B cell (primary cell): ENCODE results near the gene RAB11FIP2. TPM values are rescaled to one million over a fixed set of nuclear protein-coding genes. Genes with fewer than 3 reads are reported as not detected.

Experiments
- ATAC-seq: fragments of 200-7000 bp; cut with Tn5 transposase; one replicate; pipeline ENCODE4 v1.10.0; 2021; ENCODE audit warnings: low read depth, mild to moderate bottlenecking, moderate number of reproducible peaks, moderate library complexity
- CTCF ChIA-PET: fragments of 350-600 bp; sonication (Branson Sonifier 250); formaldehyde crosslinking; loops from one replicate; lab custom pipeline; 2021; ENCODE audit warnings: antibody characterized with exemption, inconsistent platforms; lab: Charles Lee
- POLR2A ChIA-PET: fragments of 350-600 bp; sonication (Branson Sonifier 250); formaldehyde crosslinking; loops from one replicate; lab custom pipeline; 2021; ENCODE audit warnings: antibody characterized with exemption; lab: Charles Lee
- DNase-seq: peaks from one replicate; pipeline ENCODE4 v3.0.0; 2013
- H2AFZ ChIP-seq: 2 replicates; pipeline ENCODE4 v1.6.1; 2012; ENCODE audit warnings: mild to moderate bottlenecking, low read depth, low read length; ENCODE audit not compliant: insufficient read depth, poor library complexity, severe bottlenecking
- H3K27ac ChIP-seq, 2 donors: 1 replicate in 1 of 2; 2 replicates in 1 of 2; pipeline ENCODE4 v1.5.1; 2012 to 2013; ENCODE audit warnings: low read length in 2 of 2, mild to moderate bottlenecking in 2 of 2, moderate library complexity in 1 of 2
- H3K27me3 ChIP-seq, 4 experiments: fragments of 200-600 bp in 1 of 4; sonication (generic) in 1 of 4; replicated peaks in 1 of 4; 1 replicate in 2 of 4; 2 replicates in 2 of 4; pipeline versions ENCODE4 v1.6.1 to v1.7.0; 2013 to 2016; ENCODE audit warnings: low read length in 3 of 4, mild to moderate bottlenecking in 2 of 4, mixed read lengths in 1 of 4, moderate library complexity in 1 of 4; ENCODE audit not compliant: insufficient read depth in 4 of 4, control insufficient read depth in 3 of 4; ENCODE audit errors: control extremely low read depth in 1 of 4
- H3K36me3 ChIP-seq, 2 experiments: replicated peaks in 1 of 2; 1 replicate in 1 of 2; 2 replicates in 1 of 2; pipeline versions ENCODE4 v1.6.1 to v1.7.1; 2013; ENCODE audit warnings: low read length in 1 of 2; ENCODE audit not compliant: insufficient read depth in 2 of 2, control insufficient read depth in 1 of 2; ENCODE audit errors: control extremely low read depth in 1 of 2, extremely low read depth in 1 of 2
- H3K4me1 ChIP-seq, 2 donors: fragments of 200-600 bp in 1 of 2; sonication (generic) in 1 of 2; 1 replicate in 1 of 2; 2 replicates in 1 of 2; pipeline versions ENCODE4 v1.5.1 to v1.6.1; 2013 to 2017; ENCODE audit warnings: low read length in 2 of 2; ENCODE audit not compliant: control insufficient read depth in 2 of 2, insufficient read depth in 2 of 2
- H3K4me2 ChIP-seq: replicated peaks from 2 replicates; pipeline ENCODE3; 2012; ENCODE audit warnings: mild to moderate bottlenecking, low read depth, low read length; ENCODE audit not compliant: poor library complexity, severe bottlenecking
- H3K4me3 ChIP-seq, 5 experiments: fragments of 200-600 bp in 1 of 5; sonication (generic) in 1 of 5; 1 replicate in 3 of 5; 2 replicates in 2 of 5; pipeline versions ENCODE4 v1.5.1 to v1.7.0; 2011 to 2016; ENCODE audit warnings: low read length in 4 of 5, mild to moderate bottlenecking in 4 of 5, low read depth in 2 of 5, control low read depth in 1 of 5, moderate library complexity in 1 of 5; ENCODE audit not compliant: insufficient read depth in 1 of 5; ENCODE audit errors: control extremely low read depth in 1 of 5, extremely low read depth in 1 of 5
- H3K79me2 ChIP-seq: fragments of 200-600 bp; sonication (generic); one replicate; pipeline ENCODE4 v1.6.0; 2016; ENCODE audit warnings: low read length; ENCODE audit not compliant: control insufficient read depth, insufficient read depth
- H3K9ac ChIP-seq: fragments of 200-600 bp; sonication (generic); 2 replicates; pipeline ENCODE4 v1.6.1; 2017; ENCODE audit warnings: mild to moderate bottlenecking, low read length, moderate library complexity
- H3K9me3 ChIP-seq, 3 donors: one replicate each; pipeline versions ENCODE4 v1.6.1 to v1.7.1; 2013; ENCODE audit warnings: low read length in 2 of 3; ENCODE audit not compliant: control insufficient read depth in 2 of 3, insufficient read depth in 1 of 3; ENCODE audit errors: control extremely low read depth in 1 of 3
- H4K20me1 ChIP-seq: 2 replicates; pipeline ENCODE4 v1.6.0; 2012; ENCODE audit warnings: mild to moderate bottlenecking, low read length; ENCODE audit not compliant: insufficient read depth, control insufficient read depth, poor library complexity, severe bottlenecking
- H3K27ac Mint-ChIP-seq: one replicate; pipeline ENCODE4 v1.8.0; 2021; ENCODE audit warnings: mixed read lengths
- H3K27me3 Mint-ChIP-seq: one replicate; pipeline ENCODE4 v1.8.0; 2021; ENCODE audit warnings: mixed read lengths
- H3K4me1 Mint-ChIP-seq: one replicate; pipeline ENCODE4 v1.8.0; 2021; ENCODE audit warnings: mixed read lengths
- H3K4me3 Mint-ChIP-seq: one replicate; pipeline ENCODE4 v1.8.0; 2021; ENCODE audit warnings: mixed read lengths
- H3K9me3 Mint-ChIP-seq: one replicate; pipeline ENCODE4 v1.8.0; 2022; ENCODE audit warnings: mixed read lengths; ENCODE audit not compliant: insufficient read depth
- CTCF ChIP-seq: fragments of 200-600 bp; IDR thresholded peaks from one replicate; pipeline ENCODE4 v1.8.0; 2022; ENCODE audit warnings: antibody characterized with exemption, mild to moderate bottlenecking
- EZH2 ChIP-seq: IDR thresholded peaks from 2 replicates; pipeline ENCODE4 v1.6.1; 2012; ENCODE audit warnings: borderline replicate concordance, low read depth, mild to moderate bottlenecking, moderate library complexity, low read length; ENCODE audit not compliant: insufficient read depth, poor library complexity, severe bottlenecking
- WGBS: methylation state at CpG from one replicate; pipeline ENCODE4 v1.1.5; 2013; ENCODE audit warnings: missing lambda C conversion rate; ENCODE audit not compliant: insufficient coverage; 5-methylcytosine and 5-hydroxymethylcytosine counted together
- intact Hi-C: fragments of 100-400 bp; cut with micrococcal nuclease; formaldehyde crosslinking; loops from one replicate; pipeline ENCODE4 v1.10.0; 2022
- polyA plus RNA-seq: library from polyadenylated mRNA; depleted of rRNA; stranded (reverse); fragments of >200 nt; gene quantifications from 2 replicates; pipeline ENCODE4 v1.2.3, GENCODE V29; 2012
- total RNA-seq, 2 donors: library from RNA; stranded (reverse); fragments of 120-200 nt in 1 of 2; gene quantifications; 1 replicate in 1 of 2; 2 replicates in 1 of 2; pipeline versions ENCODE4 v1.2.3 to v1.2.4, GENCODE V29; 2013 to 2022

The RAB11FIP2 gene
- total and polyA plus RNA-seq, 2 donors (not counting 1 experiment from before 2014, with no cell fraction given) = 5.6 to 33.6 TPM

- Histone ChIP-seq H3K4me1 (no peaks in the 10 kb centered on the region), H3K4me3 (no peak overlapping the region), H3K36me3 (no peaks in the 10 kb centered on the region), H3K4me2 (no peak overlapping the region), H3K9me3 (peaks cover 2 to 5% (median 3%) of the 10 kb centered on the region in 3 donors), H2AFZ (no peak overlapping the region), H3K9ac (no peak overlapping the region), H3K27me3 (peaks cover 0 to 9% (median 0%) of the 10 kb centered on the region in 4 experiments), H3K27ac (no peak overlapping the region), H3K79me2 (no peaks in the 10 kb centered on the region), H4K20me1 (no peaks in the 10 kb centered on the region)
- peaks cover 15% of the 10 kb centered on the region for H3K27me3 Mint-ChIP-seq
- H3K27ac Mint-ChIP-seq = no peak overlapping the region
- H3K9me3 Mint-ChIP-seq = peaks cover 2% of the 10 kb centered on the region
- intact Hi-C loops = no loop called here
- no peaks in the 10 kb centered on the region for H3K4me1 Mint-ChIP-seq
- CTCF ChIA-PET = no interaction called here
- H3K4me3 Mint-ChIP-seq = no peak overlapping the region
- DNase-seq (no peak), ATAC-seq (no peak)
- POLR2A ChIA-PET = no interaction called here
- WGBS = no CpG with 5 or more reads among the region's 1 CpG
- no peak for TF ChIP-seq CTCF
- no peak for TF ChIP-seq EZH2
Measured at GRCh38 chr10:117969592-117969991, 77.1 kb downstream of the RAB11FIP2 start.

DNA sequence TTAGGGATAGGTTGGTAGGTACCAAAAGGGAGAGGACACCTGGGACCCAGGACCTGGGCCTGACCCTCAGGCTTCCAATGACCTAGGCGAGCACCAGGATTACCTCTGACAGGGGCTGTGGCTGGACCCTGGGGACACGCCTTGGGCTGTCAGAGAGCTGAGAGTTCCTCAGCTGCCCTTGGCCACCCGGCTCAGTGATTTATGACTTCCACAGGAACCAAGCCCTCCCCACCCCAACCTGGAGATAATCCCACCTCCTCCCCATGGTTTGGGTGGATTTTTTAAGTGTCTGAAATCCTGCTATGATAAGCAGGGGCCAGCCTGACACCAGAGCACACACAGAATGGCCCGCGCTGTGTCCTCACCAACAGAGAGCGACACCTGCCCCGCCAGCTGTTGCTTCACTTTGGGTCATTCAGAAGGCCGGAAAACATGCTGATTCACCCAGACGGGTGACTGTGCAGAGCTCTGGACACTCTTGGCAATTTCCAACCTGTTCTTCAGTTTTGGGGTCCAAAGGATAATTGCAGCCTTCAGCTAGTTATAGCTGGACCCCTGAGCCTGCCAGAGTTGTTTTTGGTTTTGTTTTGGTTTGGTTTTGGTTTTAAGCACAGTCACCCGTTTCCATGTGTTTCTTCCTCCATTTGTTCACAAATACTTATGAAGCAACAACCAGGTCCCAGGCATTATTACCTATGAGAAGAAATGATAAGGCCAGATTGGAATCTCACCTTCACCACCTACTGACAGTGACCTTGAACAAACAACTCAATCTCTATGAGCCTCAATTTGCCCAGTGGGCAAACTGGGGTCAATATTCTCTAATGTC, 78.2 kb downstream of the RAB11FIP2 start:
- no peak overlapping the region for H3K27ac Mint-ChIP-seq
- DNase-seq = no peak
- intact Hi-C loops = no loop called here
- H3K4me1 Mint-ChIP-seq = no peaks in the 10 kb centered on the region
- ATAC-seq = no peak
- peaks cover 2% of the 10 kb centered on the region for H3K9me3 Mint-ChIP-seq
- Histone ChIP-seq H3K4me3 (no peak overlapping the region), H2AFZ (no peak overlapping the region), H3K79me2 (no peaks in the 10 kb centered on the region), H4K20me1 (no peaks in the 10 kb centered on the region), H3K4me1 (no peaks in the 10 kb centered on the region), H3K9ac (no peak overlapping the region), H3K4me2 (no peak overlapping the region), H3K36me3 (no peaks in the 10 kb centered on the region), H3K27me3 (peaks cover 0 to 9% (median 0%) of the 10 kb centered on the region in 4 experiments), H3K27ac (no peak overlapping the region), H3K9me3 (peaks cover 2 to 5% (median 3%) of the 10 kb centered on the region in 3 donors)
- ChIA-PET CTCF (no interaction called here), POLR2A (no interaction called here)
- 81% methylated on average over 8 of the region's 10 CpGs for WGBS
- H3K4me3 Mint-ChIP-seq = no peak overlapping the region
- TF ChIP-seq EZH2 = no peak
- H3K27me3 Mint-ChIP-seq = peaks cover 15% of the 10 kb centered on the region
